GM12864 (cell line): ENCODE results near the gene DDX59.

Experiments used
- DNase-seq: peaks from one replicate; pipeline ENCODE4 v3.0.0-alpha.2; 2011; ENCODE audit warnings: low read depth
- H3K4me3 ChIP-seq: 2 replicates; pipeline ENCODE4 v1.5.1; 2011; ENCODE audit warnings: mild to moderate bottlenecking, low read depth, low read length, control low read depth
- CTCF ChIP-seq: IDR thresholded peaks from 2 replicates; pipeline ENCODE4 v1.5.1; 2011; ENCODE audit warnings: low read depth, mild to moderate bottlenecking, moderate library complexity, low read length, control low read depth, inconsistent platforms; ENCODE audit errors: missing control alignments

DDX59 gene

GRCh38 chr1:200629876-200630514, 39.7 kb downstream of the DDX59 start:
- no peak overlapping the region for H3K4me3 ChIP-seq
- no peak for DNase-seq
- TF ChIP-seq CTCF: no peak

- TF ChIP-seq CTCF: no peak
- DNase-seq: peak; percentile 78
- H3K4me3 ChIP-seq: peak overlapping the region; percentile 46
Observed at GRCh38 chr1:200628223-200628881, 41.4 kb downstream of the DDX59 start.

GRCh38 chr1:200627575-200628222, 42.0 kb downstream of the DDX59 start:
- TF ChIP-seq CTCF: no peak
- peak overlapping the region; percentile 46 for H3K4me3 ChIP-seq
- no peak for DNase-seq

GRCh38 chr1:200626853-200627534, 42.7 kb downstream of the DDX59 start:
- no peak for TF ChIP-seq CTCF
- H3K4me3 ChIP-seq: no peak overlapping the region
- no peak for DNase-seq

- peak; percentile 63 for DNase-seq
- H3K4me3 ChIP-seq: no peak overlapping the region
- no peak for TF ChIP-seq CTCF
Observed at GRCh38 chr1:200625381-200625824, 44.3 kb downstream of the DDX59 start.

GRCh38 chr1:200624679-200625335, 44.9 kb downstream of the DDX59 start:
- TF ChIP-seq CTCF: no peak
- DNase-seq: no peak
- no peak overlapping the region for H3K4me3 ChIP-seq
